SK-N-SH treated with all-trans-retinoic acid at 6 μM for 48 hours (cell line): ENCODE data around the gene ELF5.

Source experiments
- GLIS3 ChIP-seq: fragments of 250-450 bp; sonication (Bioruptor Pico); IDR thresholded peaks from 2 replicates; pipeline ENCODE4 v1.5.0; 2020; ENCODE audit warnings: mild to moderate bottlenecking, moderate library complexity
- PATZ1 ChIP-seq: fragments of 250-450 bp; sonication (Bioruptor Pico); IDR thresholded peaks from 2 replicates; pipeline ENCODE4 v1.8.0; 2020; ENCODE audit warnings: mild to moderate bottlenecking, moderate library complexity, borderline replicate concordance

GRCh38 chr11:34501949-34502348 is 11.6 kb downstream of the ELF5 start:
- no peak for TF ChIP-seq PATZ1 (CRISPR knock-in tag)
- no peak for TF ChIP-seq GLIS3 (CRISPR knock-in tag)
